GM12864 (cell line): ENCODE results near the gene XAB2.

ENCODE experiments used
- DNase-seq: peaks from one replicate; pipeline ENCODE4 v3.0.0-alpha.2; 2011; ENCODE audit warnings: low read depth
- H3K4me3 ChIP-seq: 2 replicates; pipeline ENCODE4 v1.5.1; 2011; ENCODE audit warnings: mild to moderate bottlenecking, low read depth, low read length, control low read depth
- TF ChIP-seq, protein P1 (sequence below): IDR thresholded peaks from 2 replicates; pipeline ENCODE4 v1.5.1; 2011; ENCODE audit warnings: low read depth, mild to moderate bottlenecking, moderate library complexity, low read length, control low read depth, inconsistent platforms; ENCODE audit errors: missing control alignments

XAB2 gene

DNA sequence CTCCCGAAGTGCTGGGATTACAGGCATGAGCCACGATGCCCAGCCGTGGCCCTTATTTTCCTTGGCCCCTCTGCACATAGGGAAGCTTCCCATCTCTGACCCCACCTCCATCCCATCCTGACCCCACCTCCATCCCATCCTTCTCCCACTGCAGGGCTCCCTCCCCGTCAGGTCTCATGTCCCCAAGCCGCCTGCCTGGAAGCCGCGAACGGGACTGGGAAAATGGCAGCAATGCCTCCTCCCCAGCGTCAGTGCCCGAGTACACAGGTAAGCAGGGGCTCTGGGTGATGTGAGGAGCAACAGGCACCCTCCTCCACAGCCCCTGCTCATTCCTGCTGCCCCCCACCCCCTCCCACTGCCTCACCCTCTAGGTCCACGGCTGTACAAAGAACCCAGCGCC, 12.2 kb downstream of the XAB2 start:
- DNase-seq = no peak
- TF ChIP-seq, protein P1, sequence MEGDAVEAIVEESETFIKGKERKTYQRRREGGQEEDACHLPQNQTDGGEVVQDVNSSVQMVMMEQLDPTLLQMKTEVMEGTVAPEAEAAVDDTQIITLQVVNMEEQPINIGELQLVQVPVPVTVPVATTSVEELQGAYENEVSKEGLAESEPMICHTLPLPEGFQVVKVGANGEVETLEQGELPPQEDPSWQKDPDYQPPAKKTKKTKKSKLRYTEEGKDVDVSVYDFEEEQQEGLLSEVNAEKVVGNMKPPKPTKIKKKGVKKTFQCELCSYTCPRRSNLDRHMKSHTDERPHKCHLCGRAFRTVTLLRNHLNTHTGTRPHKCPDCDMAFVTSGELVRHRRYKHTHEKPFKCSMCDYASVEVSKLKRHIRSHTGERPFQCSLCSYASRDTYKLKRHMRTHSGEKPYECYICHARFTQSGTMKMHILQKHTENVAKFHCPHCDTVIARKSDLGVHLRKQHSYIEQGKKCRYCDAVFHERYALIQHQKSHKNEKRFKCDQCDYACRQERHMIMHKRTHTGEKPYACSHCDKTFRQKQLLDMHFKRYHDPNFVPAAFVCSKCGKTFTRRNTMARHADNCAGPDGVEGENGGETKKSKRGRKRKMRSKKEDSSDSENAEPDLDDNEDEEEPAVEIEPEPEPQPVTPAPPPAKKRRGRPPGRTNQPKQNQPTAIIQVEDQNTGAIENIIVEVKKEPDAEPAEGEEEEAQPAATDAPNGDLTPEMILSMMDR = no peak

DNA sequence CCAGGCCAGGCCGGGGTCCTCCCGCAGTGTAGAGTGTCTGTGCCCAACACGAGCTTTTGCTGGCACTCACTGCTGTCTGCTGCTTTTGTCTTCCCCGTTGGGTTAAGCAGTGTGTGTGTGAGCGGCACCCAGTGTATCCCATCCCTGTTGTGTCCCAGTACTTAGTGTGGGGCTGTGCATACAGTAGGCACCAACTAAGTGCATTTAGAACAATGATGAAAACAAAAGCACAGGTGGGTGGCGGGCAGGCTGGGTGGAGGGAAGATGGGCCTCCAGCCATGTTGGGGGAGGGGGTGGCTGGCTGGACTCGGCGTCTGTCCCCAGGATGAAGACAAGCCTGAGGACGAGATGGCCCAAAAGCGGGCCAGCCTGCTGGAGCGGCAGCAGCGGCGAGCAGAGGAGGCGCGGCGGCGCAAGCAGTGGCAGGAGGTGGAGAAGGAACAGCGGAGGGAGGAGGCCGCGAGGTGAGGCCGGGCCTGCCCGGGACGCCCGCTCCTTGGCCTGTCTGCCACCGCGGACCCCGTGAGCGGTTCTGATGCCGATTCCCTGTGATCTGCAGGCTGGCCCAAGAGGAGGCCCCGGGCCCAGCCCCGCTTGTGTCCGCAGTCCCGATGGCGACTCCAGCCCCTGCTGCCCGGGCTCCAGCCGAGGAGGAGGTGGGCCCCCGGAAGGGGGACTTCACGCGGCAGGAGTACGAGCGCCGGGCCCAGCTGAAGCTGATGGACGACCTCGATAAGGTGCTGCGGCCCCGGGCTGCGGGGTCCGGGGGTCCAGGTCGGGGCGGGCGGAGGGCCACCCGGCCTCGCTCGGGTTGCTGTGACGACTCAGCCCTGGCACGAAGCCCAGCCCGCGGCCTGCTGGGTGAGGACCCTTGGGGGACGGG, 14.2 kb downstream of the XAB2 start:
- no peak overlapping the region for H3K4me3 ChIP-seq
- no peak for DNase-seq
- TF ChIP-seq, protein P1 = no peak

More for the DNA sequence above, 12.2 kb downstream of the XAB2 start:
- no peak overlapping the region for H3K4me3 ChIP-seq

GRCh38 chr19:7612282-7613274, 16.8 kb downstream of the XAB2 start:
- H3K4me3 ChIP-seq = no peak overlapping the region
- no peak for DNase-seq
- TF ChIP-seq, protein P1 = no peak

GRCh38 chr19:7611541-7612279, 17.6 kb downstream of the XAB2 start:
- TF ChIP-seq, protein P1 = no peak
- no peak for DNase-seq
- no peak overlapping the region for H3K4me3 ChIP-seq

GRCh38 chr19:7610491-7611240, 18.7 kb downstream of the XAB2 start:
- no peak for DNase-seq
- H3K4me3 ChIP-seq = no peak overlapping the region
- TF ChIP-seq, protein P1 = no peak
